ENCODE data around the gene LGALS16. TPM values are rescaled to one million over a fixed set of nuclear protein-coding genes. Genes with fewer than 3 reads are reported as not detected.

LGALS16 gene
- not detected in 5 replicates for total RNA-seq (2022; extraction: Qiagen RNA extraction; ENCODE audit: low read depth)

GRCh38 chr19:39655613-39656012 is at the start of gene LGALS16:
LGALS16 (plus strand) TSS chr19:39655913; CDS start chr19:39655962, 49 bp downstream.

GRCh38 chr19:39704181-39705044 is 48.7 kb downstream of the LGALS16 start, which contains the start of gene LGALS14:
LGALS14 (plus strand) TSS chr19:39704481; CDS start chr19:39704529, 48 bp downstream.

Other genes with a start within 250 kb of the LGALS16 start
- 43.4 to 72.0 TPM (median 54.4 TPM) in 5 replicates for gene ZFP36, start 249.1 kb upstream of the LGALS16 start, total RNA-seq (2022; extraction: Qiagen RNA extraction; ENCODE audit: low read depth)
- gene PLEKHG2, start 243.2 kb upstream of the LGALS16 start, total RNA-seq (2022; extraction: Qiagen RNA extraction; ENCODE audit: low read depth): 41.8 to 59.3 TPM (median 48.4 TPM) in 5 replicates
- 5,936 to 7,509 TPM (median 7,147 TPM) in 5 replicates for gene RPS16, start 220.0 kb upstream of the LGALS16 start, total RNA-seq (2022; extraction: Qiagen RNA extraction; ENCODE audit: low read depth)
- 177 to 208 TPM (median 191 TPM) in 5 replicates for gene SUPT5H, start 210.3 kb upstream of the LGALS16 start, total RNA-seq (2022; extraction: Qiagen RNA extraction; ENCODE audit: low read depth)
- gene TIMM50, start 175.1 kb upstream of the LGALS16 start, total RNA-seq (2022; extraction: Qiagen RNA extraction; ENCODE audit: low read depth): 168 to 225 TPM (median 213 TPM) in 5 replicates
- 7.7 to 11.3 TPM (median 10.4 TPM) in 5 replicates for gene DLL3, start 157.0 kb upstream of the LGALS16 start, total RNA-seq (2022; extraction: Qiagen RNA extraction; ENCODE audit: low read depth)
- not detected in 5 replicates for gene SELENOV, start 140.8 kb upstream of the LGALS16 start, total RNA-seq (2022; extraction: Qiagen RNA extraction; ENCODE audit: low read depth)
- 5.9 to 9.3 TPM (median 7.5 TPM) in 5 replicates for gene EID2B, start 123.1 kb upstream of the LGALS16 start, total RNA-seq (2022; extraction: Qiagen RNA extraction; ENCODE audit: low read depth)
- gene EID2, start 115.8 kb upstream of the LGALS16 start, total RNA-seq (2022; extraction: Qiagen RNA extraction; ENCODE audit: low read depth): 34.9 to 49.9 TPM (median 42.7 TPM) in 5 replicates
- gene LGALS13, start 53.4 kb upstream of the LGALS16 start, total RNA-seq (2022; extraction: Qiagen RNA extraction; ENCODE audit: low read depth): not detected in 5 replicates
- gene LGALS14, start 48.6 kb downstream of the LGALS16 start, total RNA-seq (2022; extraction: Qiagen RNA extraction; ENCODE audit: low read depth): not detected in 5 replicates
- not detected in 5 replicates for gene CLC, start 82.1 kb downstream of the LGALS16 start, total RNA-seq (2022; extraction: Qiagen RNA extraction; ENCODE audit: low read depth)
- not detected in 5 replicates for gene LEUTX, start 122.9 kb downstream of the LGALS16 start, total RNA-seq (2022; extraction: Qiagen RNA extraction; ENCODE audit: low read depth)
- 18.3 to 26.0 TPM (median 23.3 TPM) in 5 replicates for gene DYRK1B, start 178.2 kb downstream of the LGALS16 start, total RNA-seq (2022; extraction: Qiagen RNA extraction; ENCODE audit: low read depth)
- gene FBL, start 190.5 kb downstream of the LGALS16 start, total RNA-seq (2022; extraction: Qiagen RNA extraction; ENCODE audit: low read depth): 587 to 784 TPM (median 713 TPM) in 5 replicates